Uterus (tissue), 2 donors: ENCODE data around the gene ZNF470.

Experiments used
- POLR2A ChIP-seq, 2 donors: fragments of 450-650 bp; IDR thresholded peaks; one replicate each; pipeline ENCODE4 v1.6.1; 2016; ENCODE audit warnings: antibody characterized with exemption in 2 of 2, mild to moderate bottlenecking in 1 of 2, moderate library complexity in 1 of 2
- TF ChIP-seq, protein P1 (sequence below), 4 experiments: fragments of 200-600 bp in 2 of 4; fragments of 450-650 bp in 2 of 4; sonication (generic) in 2 of 4; IDR thresholded peaks; one replicate each; pipeline ENCODE4 v1.5.1; 2016 to 2019; ENCODE audit warnings: antibody characterized with exemption in 4 of 4, mild to moderate bottlenecking in 2 of 4, moderate library complexity in 1 of 4

DNA sequence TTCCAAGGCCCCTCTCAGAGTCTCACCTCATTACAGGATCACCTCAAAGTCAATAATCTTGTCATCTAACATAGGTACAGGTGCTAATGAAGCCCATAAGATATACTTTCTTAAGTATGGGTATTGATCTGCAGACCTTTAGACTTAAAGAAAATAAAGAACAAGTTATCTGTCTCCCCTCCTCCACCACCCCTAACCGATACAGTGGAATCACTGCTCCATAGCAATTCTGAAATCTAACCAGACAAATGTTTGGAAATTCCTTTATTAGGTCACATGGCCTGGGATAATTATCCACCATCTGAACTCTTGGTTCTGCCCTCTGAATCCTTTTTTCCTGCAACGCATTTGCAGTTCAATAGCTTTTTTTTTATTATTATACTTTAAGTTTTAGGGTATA, 4.5 kb upstream of the ZNF470 start:
- TF ChIP-seq, protein P1, sequence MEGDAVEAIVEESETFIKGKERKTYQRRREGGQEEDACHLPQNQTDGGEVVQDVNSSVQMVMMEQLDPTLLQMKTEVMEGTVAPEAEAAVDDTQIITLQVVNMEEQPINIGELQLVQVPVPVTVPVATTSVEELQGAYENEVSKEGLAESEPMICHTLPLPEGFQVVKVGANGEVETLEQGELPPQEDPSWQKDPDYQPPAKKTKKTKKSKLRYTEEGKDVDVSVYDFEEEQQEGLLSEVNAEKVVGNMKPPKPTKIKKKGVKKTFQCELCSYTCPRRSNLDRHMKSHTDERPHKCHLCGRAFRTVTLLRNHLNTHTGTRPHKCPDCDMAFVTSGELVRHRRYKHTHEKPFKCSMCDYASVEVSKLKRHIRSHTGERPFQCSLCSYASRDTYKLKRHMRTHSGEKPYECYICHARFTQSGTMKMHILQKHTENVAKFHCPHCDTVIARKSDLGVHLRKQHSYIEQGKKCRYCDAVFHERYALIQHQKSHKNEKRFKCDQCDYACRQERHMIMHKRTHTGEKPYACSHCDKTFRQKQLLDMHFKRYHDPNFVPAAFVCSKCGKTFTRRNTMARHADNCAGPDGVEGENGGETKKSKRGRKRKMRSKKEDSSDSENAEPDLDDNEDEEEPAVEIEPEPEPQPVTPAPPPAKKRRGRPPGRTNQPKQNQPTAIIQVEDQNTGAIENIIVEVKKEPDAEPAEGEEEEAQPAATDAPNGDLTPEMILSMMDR (IDR thresholded peaks at IDR 0.05), result no peak
- no peak for TF ChIP-seq POLR2A (IDR thresholded peaks at IDR 0.05)
